GM12878 (cell line): ENCODE results near the gene CFP.

Source experiments
- CTCF ChIP-seq, 3 experiments: IDR thresholded peaks in 2 of 3; conservative IDR thresholded peaks in 1 of 3; 2 replicates each; pipeline ENCODE4 v1.5.1; 2011; ENCODE audit warnings: low read depth in 3 of 3, low read length in 3 of 3, mild to moderate bottlenecking in 3 of 3, control low read depth in 2 of 3, moderate library complexity in 2 of 3, inconsistent platforms in 1 of 3, mixed read lengths in 1 of 3; ENCODE audit not compliant: control insufficient read depth in 2 of 3, insufficient read depth in 1 of 3; ENCODE audit errors: extremely low read depth in 1 of 3
- FOS ChIP-seq: IDR thresholded peaks from 3 replicates; pipeline ENCODE4 v1.6.1; 2011; ENCODE audit warnings: borderline replicate concordance; ENCODE audit not compliant: insufficient read length; ENCODE audit errors: extremely low read depth
- MAX ChIP-seq: IDR thresholded peaks from 2 replicates; pipeline ENCODE4 v1.6.1; 2012; ENCODE audit warnings: low read depth, low read length, improper control_type of control experiment

- TF ChIP-seq CTCF (IDR thresholded peaks at IDR 0.05 in 2 of 3, conservative IDR thresholded peaks at IDR 0.05 in 1 of 3; ENCODE audit: control insufficient read depth in 2 of 3, extremely low read depth in 1 of 3, insufficient read depth in 1 of 3, low read depth in 3 of 3, low read length in 3 of 3) = no peak
- no peak for TF ChIP-seq FOS
- TF ChIP-seq MAX = no peak
These were observed 1.9 kb upstream of the CFP start for GRCh38 chrX:47631676-47632075.
